Neural progenitor cell (in vitro differentiated cells): ENCODE measurements around the gene SLC19A1.

ENCODE experiments used
- CTCF ChIP-seq: fragments of 200-600 bp; sonication (generic); IDR thresholded peaks from 2 replicates; pipeline ENCODE4 v1.5.1; 2017; ENCODE audit warnings: antibody characterized with exemption, mild to moderate bottlenecking
- EZH2phosphoT487 ChIP-seq: fragments of 200-600 bp; sonication (generic); IDR thresholded peaks from 2 replicates; pipeline ENCODE4 v1.6.1; 2017; ENCODE audit warnings: antibody characterized with exemption

DNA sequence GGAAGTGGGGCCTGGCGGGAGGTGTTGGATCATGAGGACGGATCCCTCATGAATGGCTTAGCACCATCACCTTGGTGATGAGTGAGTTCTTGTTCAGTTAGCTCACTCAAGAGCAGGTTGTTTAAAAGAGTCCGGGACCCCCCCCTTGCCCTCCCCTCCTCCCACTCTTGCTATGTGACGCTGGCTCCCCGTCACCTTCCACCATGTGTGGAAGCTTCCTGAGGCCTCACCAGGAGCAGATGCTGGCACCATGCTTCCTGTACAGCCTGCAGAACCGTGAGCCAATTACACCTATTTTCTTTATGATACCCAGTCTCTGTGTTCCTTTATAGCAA lies 3.0 kb upstream of the SLC19A1 start:
- no peak for TF ChIP-seq CTCF
- TF ChIP-seq EZH2phosphoT487: no peak
